H1 (cell line): ENCODE data around the gene PEPD. TPM values are rescaled to one million over a fixed set of nuclear protein-coding genes. Genes with fewer than 3 reads are reported as not detected.

Source experiments
- CHD7 ChIP-seq: fragments of 300-600 bp; sonication (generic); IDR thresholded peaks from 2 replicates; pipeline ENCODE4 v1.7.1; 2012; ENCODE audit warnings: low read length, moderate library complexity, mild to moderate bottlenecking, inconsistent platforms; ENCODE audit not compliant: insufficient replicate concordance
- SRF ChIP-seq: IDR thresholded peaks from 2 replicates; pipeline ENCODE4 v1.6.1; 2011; ENCODE audit warnings: mild to moderate bottlenecking, low read depth, low read length, moderate library complexity
- polyA plus RNA-seq, 7 experiments: library from polyadenylated mRNA; depleted of rRNA in 3 of 7; stranded (reverse) in 5 of 7; unstranded in 2 of 7; fragments of >200 nt in 5 of 7; fragments of 200-250 nt in 2 of 7; gene quantifications; 1 replicate in 5 of 7; 2 replicates in 1 of 7; 4 replicates in 1 of 7; pipeline versions ENCODE4 v1.2.1 to v1.2.3, GENCODE V29; 2011 to 2013; ENCODE audit warnings: missing spikeins in 2 of 7, mixed read lengths in 2 of 7
- total RNA-seq: library from RNA; stranded (reverse); fragmentation: NEBNext Ultra II Directional; extraction: Animal tissue kit (Norgen Biotek cat#: 25700); gene quantifications from 2 replicates; pipeline ENCODE4 v1.2.1, GENCODE V29; 2021

The PEPD gene
- total and polyA plus RNA-seq, 2 of the 8 experiments (the other 6 are each of a cell fraction or from before 2014, with no cell fraction given): 84.1 to 178 TPM

DNA sequence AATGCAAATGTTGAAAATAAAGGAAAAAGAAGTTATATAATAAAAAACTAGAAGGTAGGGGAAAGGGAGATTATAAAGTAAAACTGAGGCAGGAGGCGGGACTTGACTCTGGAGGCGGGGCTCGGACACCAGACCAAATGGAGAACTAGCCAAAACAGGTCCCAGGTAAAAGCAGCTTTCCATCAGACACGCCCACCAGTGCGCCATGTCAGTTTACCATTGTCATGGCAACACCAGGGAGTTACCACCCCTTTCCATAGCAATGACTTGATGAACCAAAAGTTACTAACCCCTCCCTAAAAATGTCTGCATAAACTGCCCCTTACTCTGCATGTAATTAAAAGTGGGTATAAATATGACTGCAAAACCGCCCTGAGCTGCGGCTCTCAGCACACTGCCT lies 70.9 kb downstream of the PEPD start (continued):
- TF ChIP-seq CHD7: no peak
- TF ChIP-seq SRF: no peak
